Suprapubic skin (tissue), 4 donors: ENCODE data around the gene EPN2.

Experiments
- CTCF ChIP-seq, 2 donors: fragments of 200-600 bp in 1 of 2; fragments of 450-650 bp in 1 of 2; sonication (generic) in 1 of 2; IDR thresholded peaks; one replicate each; pipeline ENCODE4 v1.5.1; 2016 to 2019; ENCODE audit warnings: antibody characterized with exemption in 2 of 2, mild to moderate bottlenecking in 1 of 2, moderate library complexity in 1 of 2
- EP300 ChIP-seq: sonication (generic); formaldehyde crosslinking; IDR thresholded peaks from one replicate; pipeline ENCODE4 v1.6.1; 2017; ENCODE audit warnings: antibody characterized with exemption
- POLR2A ChIP-seq, 2 donors: fragments of 450-650 bp; IDR thresholded peaks; one replicate each; pipeline ENCODE4 v1.6.1; 2017; ENCODE audit warnings: antibody characterized with exemption in 2 of 2, mild to moderate bottlenecking in 2 of 2, moderate library complexity in 2 of 2
- POLR2AphosphoS5 ChIP-seq, 3 donors: sonication (generic); formaldehyde crosslinking; IDR thresholded peaks; one replicate each; pipeline ENCODE4 v1.6.1; 2017; ENCODE audit warnings: antibody characterized with exemption in 3 of 3

- TF ChIP-seq CTCF (IDR thresholded peaks at IDR 0.05), result no peak
- no peak for TF ChIP-seq POLR2A (IDR thresholded peaks at IDR 0.05)
- no peak for TF ChIP-seq POLR2AphosphoS5 (IDR thresholded peaks at IDR 0.05)
- no peak for TF ChIP-seq EP300
These were observed 12.5 kb downstream of the EPN2 start for GRCh38 chr17:19249681-19250080.
